Measurements from ENCODE around the gene VASP.

- TF ChIP-seq, protein P1, sequence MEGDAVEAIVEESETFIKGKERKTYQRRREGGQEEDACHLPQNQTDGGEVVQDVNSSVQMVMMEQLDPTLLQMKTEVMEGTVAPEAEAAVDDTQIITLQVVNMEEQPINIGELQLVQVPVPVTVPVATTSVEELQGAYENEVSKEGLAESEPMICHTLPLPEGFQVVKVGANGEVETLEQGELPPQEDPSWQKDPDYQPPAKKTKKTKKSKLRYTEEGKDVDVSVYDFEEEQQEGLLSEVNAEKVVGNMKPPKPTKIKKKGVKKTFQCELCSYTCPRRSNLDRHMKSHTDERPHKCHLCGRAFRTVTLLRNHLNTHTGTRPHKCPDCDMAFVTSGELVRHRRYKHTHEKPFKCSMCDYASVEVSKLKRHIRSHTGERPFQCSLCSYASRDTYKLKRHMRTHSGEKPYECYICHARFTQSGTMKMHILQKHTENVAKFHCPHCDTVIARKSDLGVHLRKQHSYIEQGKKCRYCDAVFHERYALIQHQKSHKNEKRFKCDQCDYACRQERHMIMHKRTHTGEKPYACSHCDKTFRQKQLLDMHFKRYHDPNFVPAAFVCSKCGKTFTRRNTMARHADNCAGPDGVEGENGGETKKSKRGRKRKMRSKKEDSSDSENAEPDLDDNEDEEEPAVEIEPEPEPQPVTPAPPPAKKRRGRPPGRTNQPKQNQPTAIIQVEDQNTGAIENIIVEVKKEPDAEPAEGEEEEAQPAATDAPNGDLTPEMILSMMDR (conservative IDR thresholded peaks at IDR 0.05; ENCODE audit: low read length), result peak; percentile 22; the same call in 1 of the 2 replicates
- no peak for TF ChIP-seq EZH2phosphoT487 (IDR thresholded peaks at IDR 0.05; ENCODE audit: borderline replicate concordance)
Observed at GRCh38 chr19:45527731-45528130, 20.5 kb downstream of the VASP start.
